Activated T-cell treated with anti-CD3 and anti-CD28 coated beads, Interleukin-2, amount 50 U/mL, for 24 hours (primary cell): ENCODE measurements around the gene TRPM5.

ENCODE experiments used
- DNase-seq: peaks from one replicate; pipeline ENCODE4 v3.0.0-alpha.2; 2020
- H3K27ac Mint-ChIP-seq: 2 replicates; pipeline ENCODE4 v1.8.0; 2020; ENCODE audit warnings: mild to moderate bottlenecking, mixed read lengths
- H3K27me3 Mint-ChIP-seq: 2 replicates; pipeline ENCODE4 v1.8.0; 2020; ENCODE audit warnings: mixed read lengths
- H3K36me3 Mint-ChIP-seq: 2 replicates; pipeline ENCODE4 v1.8.0; 2020; ENCODE audit warnings: low read depth, mixed read lengths
- H3K4me1 Mint-ChIP-seq: 2 replicates; pipeline ENCODE4 v1.8.0; 2020; ENCODE audit warnings: low read depth, mixed read lengths
- H3K4me3 Mint-ChIP-seq: 2 replicates; pipeline ENCODE4 v1.8.0; 2020; ENCODE audit warnings: mild to moderate bottlenecking, moderate library complexity, mixed read lengths
- H3K9me3 Mint-ChIP-seq: 2 replicates; pipeline ENCODE4 v1.8.0; 2020; ENCODE audit warnings: mixed read lengths

The TRPM5 gene

DNA sequence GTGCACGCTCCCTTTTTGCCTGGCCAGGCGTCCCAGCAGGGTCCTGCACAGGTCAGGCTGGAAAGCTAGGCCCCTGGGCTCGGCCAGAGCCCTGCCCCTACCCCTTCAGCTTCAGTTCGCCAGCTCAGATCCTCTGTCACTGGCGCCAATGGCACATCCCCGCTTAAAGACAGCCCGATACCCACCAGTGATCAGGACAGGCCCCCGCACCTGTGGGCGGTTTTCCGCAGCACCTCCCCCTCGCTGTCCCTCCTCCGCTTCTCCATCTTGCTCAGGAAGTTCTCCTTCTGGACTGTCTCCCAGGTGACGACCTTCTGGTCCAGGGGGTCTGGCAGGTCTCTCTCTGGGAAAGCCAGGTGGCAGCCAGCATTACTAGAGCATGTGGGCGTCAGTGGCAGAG, 37.9 kb downstream of the TRPM5 start:
- no peak for DNase-seq
- H3K9me3 Mint-ChIP-seq: no peaks in the 10 kb centered on the region
- peak overlapping the region; percentile 67 for H3K27ac Mint-ChIP-seq
- peaks cover 16% of the 10 kb centered on the region for H3K4me1 Mint-ChIP-seq
- no peak overlapping the region for H3K4me3 Mint-ChIP-seq
- H3K36me3 Mint-ChIP-seq: peaks cover 29% of the 10 kb centered on the region
- no peaks in the 10 kb centered on the region for H3K27me3 Mint-ChIP-seq

DNA sequence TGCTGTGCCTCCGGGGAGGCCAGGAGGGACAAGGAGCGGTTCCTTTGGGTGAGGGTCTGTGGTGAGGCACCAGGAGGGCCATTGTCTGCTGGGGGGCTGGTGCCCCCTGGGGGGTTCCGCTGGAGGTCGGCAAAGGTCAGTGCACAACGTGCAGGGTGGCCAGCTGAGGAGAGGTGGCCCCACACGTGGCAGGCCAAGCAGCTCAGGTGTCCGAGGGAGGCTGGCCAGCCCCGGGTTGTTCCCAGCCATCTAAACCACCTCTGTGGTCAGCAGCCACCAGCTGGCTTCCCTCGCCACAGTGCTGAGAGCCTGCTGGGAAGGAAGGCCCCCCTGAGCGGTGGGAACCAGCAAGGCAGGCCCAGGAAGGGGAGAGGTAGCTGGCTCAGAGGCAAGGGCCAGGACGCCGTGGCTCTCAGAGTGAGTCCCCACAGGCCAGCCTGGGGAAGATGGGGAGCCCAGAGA, 39.5 kb downstream of the TRPM5 start:
- H3K27ac Mint-ChIP-seq: peak overlapping the region; percentile 33

DNA sequence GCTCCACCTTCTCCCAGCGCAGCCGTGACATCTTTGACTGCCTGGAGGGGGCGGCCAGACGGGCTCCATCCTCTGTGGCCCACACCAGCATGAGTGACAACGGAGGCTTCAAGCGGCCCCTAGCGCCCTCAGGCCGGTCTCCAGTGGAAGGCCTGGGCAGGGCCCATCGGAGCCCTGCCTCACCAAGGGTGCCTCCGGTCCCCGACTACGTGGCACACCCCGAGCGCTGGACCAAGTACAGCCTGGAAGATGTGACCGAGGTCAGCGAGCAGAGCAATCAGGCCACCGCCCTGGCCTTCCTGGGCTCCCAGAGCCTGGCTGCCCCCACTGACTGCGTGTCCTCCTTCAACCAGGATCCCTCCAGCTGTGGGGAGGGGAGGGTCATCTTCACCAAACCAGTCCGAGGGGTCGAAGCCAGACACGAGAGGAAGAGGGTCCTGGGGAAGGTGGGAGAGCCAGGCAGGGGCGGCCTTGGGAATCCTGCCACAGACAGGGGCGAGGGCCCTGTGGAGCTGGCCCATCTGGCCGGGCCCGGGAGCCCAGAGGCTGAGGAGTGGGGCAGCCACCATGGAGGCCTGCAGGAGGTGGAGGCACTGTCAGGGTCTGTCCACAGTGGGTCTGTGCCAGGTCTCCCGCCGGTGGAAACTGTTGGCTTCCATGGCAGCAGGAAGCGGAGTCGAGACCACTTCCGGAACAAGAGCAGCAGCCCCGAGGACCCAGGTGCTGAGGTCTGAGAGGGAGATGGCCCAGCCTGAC, 41.2 kb downstream of the TRPM5 start:
- no peak for DNase-seq
- Mint-ChIP-seq H3K27me3 (no peaks in the 10 kb centered on the region), H3K27ac (peak overlapping the region; percentile 90), H3K36me3 (peaks cover 45% of the 10 kb centered on the region), H3K4me1 (peaks cover 22% of the 10 kb centered on the region), H3K4me3 (peak overlapping the region; percentile 91), H3K9me3 (no peaks in the 10 kb centered on the region)

More for the DNA sequence above, 39.5 kb downstream of the TRPM5 start:
- Mint-ChIP-seq H3K36me3 (peaks cover 39% of the 10 kb centered on the region), H3K9me3 (no peaks in the 10 kb centered on the region), H3K4me3 (no peak overlapping the region), H3K27me3 (no peaks in the 10 kb centered on the region), H3K4me1 (peaks cover 18% of the 10 kb centered on the region)
- DNase-seq: no peak

DNA sequence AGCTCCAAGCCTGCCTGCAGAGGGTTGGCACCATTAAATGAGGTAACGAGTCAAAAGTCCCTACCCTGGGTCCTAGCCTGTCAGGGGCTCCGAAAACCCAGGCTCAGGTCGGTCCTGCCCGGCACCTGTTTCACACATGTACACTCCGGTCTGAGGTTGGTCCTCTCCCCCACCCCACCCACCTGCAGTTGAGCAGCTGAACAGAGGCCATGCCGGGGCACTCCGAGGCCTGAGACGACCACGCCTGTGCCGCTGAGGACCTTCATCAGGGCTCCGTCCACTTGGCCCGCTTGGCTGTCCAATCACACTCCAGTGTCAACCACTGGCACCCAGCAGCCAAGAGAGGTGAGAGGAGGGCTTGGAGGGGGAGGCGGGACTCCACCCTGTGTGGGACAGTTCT, 42.2 kb downstream of the TRPM5 start:
- no peaks in the 10 kb centered on the region for H3K9me3 Mint-ChIP-seq
- H3K4me3 Mint-ChIP-seq: peak overlapping the region; percentile 91
- H3K27me3 Mint-ChIP-seq: no peaks in the 10 kb centered on the region
- H3K36me3 Mint-ChIP-seq: peaks cover 54% of the 10 kb centered on the region
- peaks cover 22% of the 10 kb centered on the region for H3K4me1 Mint-ChIP-seq
- H3K27ac Mint-ChIP-seq: peak overlapping the region; percentile 90
- DNase-seq: no peak

DNA sequence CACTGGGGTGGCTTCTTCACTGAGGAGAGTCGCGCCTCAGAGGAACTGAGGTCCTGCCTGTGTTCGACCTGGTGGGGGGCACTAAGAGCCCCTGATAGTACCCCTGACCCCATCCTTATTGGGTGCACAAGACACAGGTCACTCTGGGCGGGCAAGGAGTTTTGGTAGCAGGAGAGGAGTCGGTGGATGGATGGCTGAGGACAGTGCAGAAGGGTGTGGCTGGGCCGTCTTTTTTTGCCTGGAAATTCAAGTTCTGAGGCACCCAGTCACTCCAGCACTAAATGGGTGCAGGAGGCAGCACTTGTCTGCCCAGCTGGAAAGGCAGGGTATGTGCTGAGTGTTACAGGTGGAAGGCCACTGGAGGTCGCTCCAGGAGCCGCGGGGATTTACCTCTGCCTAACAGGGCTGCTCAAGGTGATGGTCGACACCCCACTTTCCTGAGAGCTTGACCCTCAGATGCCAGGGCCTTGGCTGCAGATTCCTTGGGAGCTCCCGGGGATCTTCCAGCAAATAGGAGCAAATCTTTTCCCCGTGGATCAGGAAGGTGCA, 42.8 kb downstream of the TRPM5 start:
- Mint-ChIP-seq H3K9me3 (no peaks in the 10 kb centered on the region), H3K4me3 (peak overlapping the region; percentile 91), H3K4me1 (peaks cover 22% of the 10 kb centered on the region), H3K27ac (peak overlapping the region; percentile 90), H3K36me3 (peaks cover 59% of the 10 kb centered on the region), H3K27me3 (no peaks in the 10 kb centered on the region)
- DNase-seq: no peak

DNA sequence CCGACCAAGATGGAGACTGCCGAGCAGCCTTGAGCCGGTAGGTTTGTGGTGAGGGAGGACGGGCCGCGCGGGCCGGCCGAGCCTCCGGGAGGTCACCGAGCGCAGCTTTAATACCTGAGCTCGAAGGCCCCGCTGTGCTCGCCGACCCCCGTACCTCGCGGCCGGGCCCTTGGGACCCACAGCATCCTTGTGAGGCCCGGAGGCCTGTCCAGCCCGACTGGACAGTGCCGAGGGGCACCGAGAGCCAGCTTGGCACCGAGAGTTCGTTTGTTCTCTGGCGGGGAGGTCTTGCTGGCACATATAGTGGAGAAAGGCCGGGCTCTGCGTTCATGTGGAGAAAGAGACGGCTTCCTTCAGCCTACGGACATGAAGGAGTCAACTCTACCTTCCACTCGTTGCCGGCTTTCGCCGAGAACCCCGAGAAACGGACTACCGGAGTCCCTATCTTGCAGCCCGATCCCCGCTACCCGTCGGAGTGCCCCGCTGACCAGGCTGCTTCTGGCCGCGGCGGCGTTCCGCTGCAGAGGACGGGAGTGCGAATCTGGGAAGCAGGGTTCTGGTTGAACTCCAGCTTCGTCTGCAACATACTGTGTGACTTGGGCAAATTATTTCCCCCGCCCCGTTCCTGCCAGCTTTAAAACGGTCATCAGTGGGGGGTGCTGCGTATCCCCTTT, 43.4 kb downstream of the TRPM5 start:
- Mint-ChIP-seq H3K4me3 (peak overlapping the region; percentile 91), H3K36me3 (peaks cover 62% of the 10 kb centered on the region), H3K27me3 (no peaks in the 10 kb centered on the region), H3K27ac (peak overlapping the region; percentile 90), H3K4me1 (peaks cover 22% of the 10 kb centered on the region), H3K9me3 (no peaks in the 10 kb centered on the region)
- DNase-seq: no peak

DNA sequence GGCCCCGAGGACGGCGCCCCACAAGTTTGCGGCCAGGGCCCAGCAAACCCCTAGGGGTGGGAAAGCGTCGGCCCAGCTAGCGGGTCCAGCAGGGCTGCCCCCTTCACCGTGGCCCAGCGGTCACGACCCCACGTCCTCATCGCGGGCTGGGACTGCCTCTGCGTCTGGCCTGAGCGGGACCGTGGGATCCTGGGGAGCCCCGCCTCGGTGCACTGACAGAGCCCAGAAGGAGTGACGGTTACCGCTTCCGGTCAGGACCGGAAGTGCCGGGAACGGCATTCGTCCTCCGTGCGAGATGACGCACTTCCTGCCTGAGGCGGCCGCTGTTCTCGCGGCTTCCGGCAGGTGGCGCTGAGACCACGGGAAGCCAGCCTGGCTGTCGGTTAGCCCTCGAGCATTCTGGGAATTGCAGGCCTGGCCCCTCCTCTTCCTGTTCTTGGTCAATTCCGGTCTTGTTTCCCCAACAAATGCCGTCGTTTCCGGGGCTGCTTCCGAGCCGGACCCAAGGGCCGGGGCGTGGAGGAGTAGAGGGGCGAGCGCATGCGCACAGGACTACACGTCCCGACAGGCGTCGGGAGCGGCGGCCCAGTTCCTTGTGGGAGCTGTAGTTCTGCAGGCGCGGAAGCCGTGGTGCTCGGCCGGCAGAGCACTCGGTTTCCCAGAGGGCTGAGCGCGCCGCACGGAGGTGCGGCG, 44.1 kb downstream of the TRPM5 start, which contains the start of gene TSSC4:
TSS of gene TSSC4 (plus strand) at position 682 of the 693 bp plus-strand sequence. CDS start 1,884 bp downstream, outside the sequence.
- peak within 1 kb of the TSS; percentile 90 for H3K27ac Mint-ChIP-seq
- H3K9me3 Mint-ChIP-seq: no peaks in the 10 kb centered on the region
- H3K27me3 Mint-ChIP-seq: no peaks in the 10 kb centered on the region
- H3K36me3 Mint-ChIP-seq: peaks cover 62% of the 10 kb centered on the region
- DNase-seq: peak; percentile 100
- H3K4me3 Mint-ChIP-seq: peak within 1 kb of the TSS; percentile 91
- peaks cover 22% of the 10 kb centered on the region for H3K4me1 Mint-ChIP-seq

DNA sequence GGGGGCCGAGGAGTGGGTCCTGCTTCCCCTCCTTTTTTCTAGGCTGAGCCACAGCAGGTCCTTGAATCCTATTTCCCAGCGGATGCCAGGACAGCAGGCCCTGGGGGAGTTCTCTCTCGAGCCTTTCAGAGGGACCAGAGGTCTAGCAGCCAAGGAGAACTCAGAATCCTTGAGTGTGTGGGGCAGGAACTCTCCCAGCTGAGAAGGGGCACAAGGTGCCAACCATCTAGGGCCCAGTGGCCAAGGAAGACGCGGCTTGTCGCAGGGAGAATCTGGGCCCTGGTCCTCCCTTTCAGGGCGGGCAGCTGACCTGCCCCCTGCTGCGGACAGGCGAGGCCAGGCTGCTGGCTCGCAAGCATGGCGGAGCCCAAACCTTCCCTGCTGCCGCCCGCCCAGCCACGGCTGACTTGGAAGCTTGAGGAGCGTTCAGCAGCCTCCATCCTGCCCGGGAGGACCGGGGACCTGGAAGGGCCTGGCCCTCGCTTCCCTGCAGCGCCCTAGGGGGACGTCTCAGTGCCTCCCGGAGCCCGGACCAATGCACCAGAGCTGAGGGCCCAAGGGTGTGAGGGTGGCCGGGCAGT, 44.7 kb downstream of the TRPM5 start:
- Mint-ChIP-seq H3K9me3 (no peaks in the 10 kb centered on the region), H3K27me3 (no peaks in the 10 kb centered on the region), H3K4me3 (peak overlapping the region; percentile 91), H3K36me3 (peaks cover 63% of the 10 kb centered on the region), H3K27ac (peak overlapping the region; percentile 90), H3K4me1 (peaks cover 21% of the 10 kb centered on the region)
- DNase-seq: no peak

DNA sequence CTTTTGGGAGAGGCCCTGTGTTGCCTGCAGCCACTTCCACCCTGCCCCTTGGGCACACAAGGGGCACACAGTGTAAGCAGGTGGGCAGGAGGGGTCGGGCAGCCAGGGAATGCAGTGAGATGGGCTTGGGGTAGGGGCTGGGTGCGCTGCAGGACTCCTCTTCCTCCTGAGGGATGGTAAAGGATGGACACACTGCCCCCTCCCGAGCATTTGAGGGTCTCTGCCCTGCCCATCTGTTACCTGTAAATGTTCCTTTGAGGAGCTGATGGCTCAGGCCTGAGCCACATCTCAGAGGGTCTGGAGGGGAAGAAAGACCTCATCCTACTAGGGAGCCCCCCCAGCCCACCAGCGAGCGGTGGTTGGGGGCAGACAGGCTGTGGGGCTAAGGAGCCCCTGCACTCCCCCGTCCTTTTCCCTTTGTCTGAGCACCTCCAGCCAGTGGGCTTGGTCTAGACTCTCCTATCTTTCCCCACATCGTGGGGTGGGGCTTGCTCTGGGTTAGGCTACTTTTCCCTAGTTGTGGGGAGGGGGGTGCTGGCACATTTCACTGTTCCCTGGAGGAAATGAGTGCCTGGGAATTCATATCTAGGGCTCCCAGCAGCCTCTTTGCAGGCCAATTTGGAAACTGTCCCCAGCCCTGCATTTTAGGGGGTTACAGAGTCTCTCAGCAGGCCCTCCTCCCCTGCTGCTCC, 45.5 kb downstream of the TRPM5 start:
- peaks cover 61% of the 10 kb centered on the region for H3K36me3 Mint-ChIP-seq
- no peaks in the 10 kb centered on the region for H3K9me3 Mint-ChIP-seq
- no peak for DNase-seq
- peaks cover 19% of the 10 kb centered on the region for H3K4me1 Mint-ChIP-seq
- H3K27ac Mint-ChIP-seq: peak overlapping the region; percentile 90
- no peaks in the 10 kb centered on the region for H3K27me3 Mint-ChIP-seq
- H3K4me3 Mint-ChIP-seq: peak overlapping the region; percentile 91

DNA sequence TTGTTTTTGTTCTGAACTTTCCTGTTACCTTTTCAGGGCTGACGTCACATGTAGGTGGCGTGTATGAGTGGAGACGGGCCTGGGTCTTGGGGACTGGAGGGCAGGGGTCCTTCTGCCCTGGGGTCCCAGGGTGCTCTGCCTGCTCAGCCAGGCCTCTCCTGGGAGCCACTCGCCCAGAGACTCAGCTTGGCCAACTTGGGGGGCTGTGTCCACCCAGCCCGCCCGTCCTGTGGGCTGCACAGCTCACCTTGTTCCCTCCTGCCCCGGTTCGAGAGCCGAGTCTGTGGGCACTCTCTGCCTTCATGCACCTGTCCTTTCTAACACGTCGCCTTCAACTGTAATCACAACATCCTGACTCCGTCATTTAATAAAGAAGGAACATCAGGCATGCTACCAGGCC, 47.3 kb downstream of the TRPM5 start:
- Mint-ChIP-seq H3K9me3 (no peaks in the 10 kb centered on the region), H3K27me3 (no peaks in the 10 kb centered on the region), H3K36me3 (peaks cover 53% of the 10 kb centered on the region), H3K27ac (peak overlapping the region; percentile 17), H3K4me1 (peaks cover 11% of the 10 kb centered on the region), H3K4me3 (no peak overlapping the region)
- no peak for DNase-seq

DNA sequence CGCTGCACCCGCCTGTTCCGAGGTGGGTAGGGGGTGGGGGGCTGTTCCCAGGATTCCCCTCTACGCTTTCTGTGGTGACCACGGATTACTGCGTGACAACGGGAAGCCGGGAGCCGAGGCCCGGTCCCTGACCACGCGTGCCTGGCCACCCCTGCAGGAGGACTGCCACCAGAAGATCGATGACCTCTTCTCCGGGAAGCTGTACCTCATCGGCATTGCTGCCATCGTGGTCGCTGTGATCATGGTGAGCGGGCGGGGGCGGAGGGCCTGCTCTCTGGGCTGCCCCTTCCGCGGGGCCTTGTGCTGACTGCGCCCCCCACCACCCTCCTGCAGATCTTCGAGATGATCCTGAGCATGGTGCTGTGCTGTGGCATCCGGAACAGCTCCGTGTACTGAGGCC, 47.8 kb downstream of the TRPM5 start:
- no peak for DNase-seq
- Mint-ChIP-seq H3K27me3 (no peaks in the 10 kb centered on the region), H3K27ac (no peak overlapping the region), H3K9me3 (no peaks in the 10 kb centered on the region), H3K4me1 (peaks cover 6% of the 10 kb centered on the region), H3K4me3 (no peak overlapping the region), H3K36me3 (peaks cover 53% of the 10 kb centered on the region)

DNA sequence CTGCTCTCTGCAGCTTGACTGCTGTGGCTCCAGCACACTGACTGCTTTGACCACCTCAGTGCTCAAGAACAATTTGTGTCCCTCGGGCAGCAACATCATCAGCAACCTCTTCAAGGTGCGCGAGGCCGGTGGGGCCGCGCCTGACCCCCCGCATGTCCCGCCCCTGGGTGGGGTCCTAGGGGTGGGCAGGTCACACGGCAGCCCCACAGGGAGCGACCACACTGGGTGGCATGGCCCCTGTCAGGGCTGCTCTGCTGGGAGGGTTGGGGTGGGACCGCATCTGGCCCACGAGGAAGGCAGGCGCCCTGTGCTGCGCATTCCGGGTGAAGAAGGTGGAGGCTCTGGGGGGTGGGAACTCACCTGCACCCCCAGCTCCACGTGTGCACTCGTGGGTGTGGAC, 48.5 kb downstream of the TRPM5 start:
- Mint-ChIP-seq H3K27me3 (no peaks in the 10 kb centered on the region), H3K9me3 (no peaks in the 10 kb centered on the region), H3K4me3 (no peak overlapping the region), H3K27ac (peak overlapping the region; percentile 52), H3K4me1 (peaks cover 4% of the 10 kb centered on the region), H3K36me3 (peaks cover 49% of the 10 kb centered on the region)
- no peak for DNase-seq

DNA sequence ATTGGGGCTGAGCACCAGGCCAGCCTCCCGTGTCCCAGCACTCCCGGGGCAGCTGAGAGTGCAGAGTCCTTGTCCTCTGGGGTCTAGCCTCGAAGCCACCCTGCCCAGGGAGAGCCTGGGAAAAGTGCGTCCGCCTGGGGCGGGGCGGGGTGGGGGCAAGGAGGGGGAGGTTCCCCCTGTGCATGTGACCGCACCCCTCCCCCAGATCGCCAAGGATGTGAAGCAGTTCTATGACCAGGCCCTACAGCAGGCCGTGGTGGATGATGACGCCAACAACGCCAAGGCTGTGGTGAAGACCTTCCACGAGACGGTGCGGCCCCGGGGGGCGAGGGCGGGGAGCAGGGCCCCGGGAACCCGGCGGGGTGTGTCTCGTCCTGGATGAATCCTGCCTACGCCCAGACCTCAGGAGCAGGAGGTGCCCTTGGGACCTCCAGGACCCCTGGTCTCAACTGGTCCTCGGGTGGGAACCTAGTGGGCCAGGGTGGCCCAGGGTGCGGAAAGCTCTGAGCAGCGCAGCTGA, 49.0 kb downstream of the TRPM5 start:
- no peak overlapping the region for H3K4me3 Mint-ChIP-seq
- H3K9me3 Mint-ChIP-seq: no peaks in the 10 kb centered on the region
- H3K27me3 Mint-ChIP-seq: no peaks in the 10 kb centered on the region
- peaks cover 49% of the 10 kb centered on the region for H3K36me3 Mint-ChIP-seq
- H3K27ac Mint-ChIP-seq: no peak overlapping the region
- H3K4me1 Mint-ChIP-seq: peaks cover 7% of the 10 kb centered on the region
- no peak for DNase-seq

DNA sequence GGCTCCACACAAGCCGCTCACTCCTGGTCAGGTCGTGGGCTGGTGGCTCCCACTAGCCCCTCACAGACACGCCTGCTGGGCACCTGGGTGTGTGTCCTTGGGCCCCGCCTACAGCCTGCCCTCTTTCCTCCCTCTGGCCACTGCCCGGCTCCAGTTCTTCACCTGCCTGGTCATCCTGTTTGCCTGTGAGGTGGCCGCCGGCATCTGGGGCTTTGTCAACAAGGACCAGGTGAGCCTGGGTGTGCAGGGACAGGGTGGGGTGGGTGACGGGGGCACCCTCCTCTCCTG, 49.6 kb downstream of the TRPM5 start:
- no peaks in the 10 kb centered on the region for H3K27me3 Mint-ChIP-seq
- H3K36me3 Mint-ChIP-seq: peaks cover 53% of the 10 kb centered on the region
- no peak overlapping the region for H3K4me3 Mint-ChIP-seq
- H3K27ac Mint-ChIP-seq: no peak overlapping the region
- H3K4me1 Mint-ChIP-seq: peaks cover 10% of the 10 kb centered on the region
- no peaks in the 10 kb centered on the region for H3K9me3 Mint-ChIP-seq
- no peak for DNase-seq
